K562 (cell line): ENCODE measurements around the gene PEAR1.

Experiments
- CBX2 ChIP-seq: fragments of 200-600 bp; sonication (generic); IDR thresholded peaks from one replicate; pipeline ENCODE4 v1.6.1; 2012; ENCODE audit warnings: mild to moderate bottlenecking, low read length, inconsistent platforms; ENCODE audit not compliant: insufficient read depth, poor library complexity, severe bottlenecking
- CTCF ChIP-seq, 3 experiments: IDR thresholded peaks in 2 of 3; conservative IDR thresholded peaks in 1 of 3; 2 replicates each; pipeline ENCODE4 v1.5.1; 2011 to 2012; ENCODE audit warnings: low read length in 3 of 3, mild to moderate bottlenecking in 3 of 3, control low read depth in 2 of 3, improper control_type of control experiment in 1 of 3, inconsistent platforms in 1 of 3, low read depth in 1 of 3, mixed read lengths in 1 of 3, moderate library complexity in 1 of 3; ENCODE audit not compliant: insufficient read depth in 2 of 3
- GABPA ChIP-seq: fragments of 200-800 bp; sonication (Bioruptor generic); conservative IDR thresholded peaks from 2 replicates; pipeline ENCODE4 v1.6.1; 2016; ENCODE audit warnings: low read depth, missing genetic modification characterization, missing compliant biosample characterization
- IFI16 ChIP-seq: fragments of 250-450 bp; sonication (Bioruptor Pico); IDR thresholded peaks from 2 replicates; pipeline ENCODE4 v2.1.2; 2022; ENCODE audit warnings: mild to moderate bottlenecking, inconsistent platforms
- NR1H2 ChIP-seq: sonication (generic); formaldehyde crosslinking; IDR thresholded peaks from 2 replicates; pipeline ENCODE4 v1.4.0; 2020; ENCODE audit warnings: mild to moderate bottlenecking, missing genetic modification reagents
- SMARCA4 ChIP-seq: fragments of 450-650 bp; IDR thresholded peaks from 2 replicates; pipeline ENCODE4 v1.6.1; 2016
- SNIP1 ChIP-seq: fragments of 450-650 bp; IDR thresholded peaks from 2 replicates; pipeline ENCODE4 v1.7.1; 2017; ENCODE audit warnings: low read depth, mild to moderate bottlenecking
- SPI1 ChIP-seq: IDR thresholded peaks from 2 replicates; pipeline ENCODE4 v1.6.1; 2011; ENCODE audit warnings: low read depth, low read length, control low read depth, borderline replicate concordance
- TAF1 ChIP-seq: IDR thresholded peaks from 2 replicates; pipeline ENCODE4 v1.6.1; 2011; ENCODE audit warnings: mild to moderate bottlenecking, low read length, moderate library complexity; ENCODE audit not compliant: insufficient read depth, control insufficient read depth, severe bottlenecking; ENCODE audit errors: extremely low read depth
- ZBTB43 ChIP-seq: sonication (generic); formaldehyde crosslinking; IDR thresholded peaks from 2 replicates; pipeline ENCODE4 v1.8.0; 2023; ENCODE audit warnings: mild to moderate bottlenecking, missing genetic modification reagents
- ZNF239 ChIP-seq: fragments of 250-450 bp; sonication (Bioruptor Pico); IDR thresholded peaks from 2 replicates; pipeline ENCODE4 v1.4.0; 2020; ENCODE audit warnings: mild to moderate bottlenecking

DNA sequence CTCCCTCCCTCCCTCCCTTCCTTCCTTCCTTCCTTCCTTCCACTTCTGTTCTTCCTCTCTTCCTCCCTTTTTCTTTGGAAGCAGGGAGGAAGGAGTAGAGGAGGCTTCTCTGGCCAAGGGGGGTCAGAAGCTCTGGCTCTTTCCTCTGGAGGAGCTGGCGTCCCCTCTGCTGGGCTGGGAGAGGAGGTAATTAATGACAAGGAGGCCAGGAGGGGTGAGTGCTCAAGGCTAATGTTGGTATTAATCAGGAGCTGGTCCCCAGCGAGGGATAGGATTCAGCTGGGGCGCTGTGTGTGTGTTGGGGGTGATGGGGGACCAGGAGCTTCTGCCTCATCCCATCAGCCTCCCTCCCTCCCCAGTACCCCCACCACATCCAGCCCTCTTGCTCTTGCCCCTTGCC is 6.2 kb upstream of the PEAR1 start:
- TF ChIP-seq SMARCA4 (no peak), CBX2 (no peak), ZBTB43 (CRISPR knock-in tag) (no peak), IFI16 (CRISPR knock-in tag) (no peak), NR1H2 (CRISPR knock-in tag) (no peak), TAF1 (no peak), ZNF239 (no peak), CTCF (IDR thresholded peaks at IDR 0.05 in 2 of 3, conservative IDR thresholded peaks at IDR 0.05 in 1 of 3; ENCODE audit: insufficient read depth in 2 of 3, low read depth in 1 of 3, low read length in 3 of 3) (no peak), GABPA (no peak), SPI1 (no peak), SNIP1 (no peak)
